ENCODE measurements around the gene PTPRN2.

The PTPRN2 gene

GRCh38 chr7:157719705-157720655, 867.6 kb downstream of the PTPRN2 start:
- DNase-seq: no peak

GRCh38 chr7:157719008-157719682, 868.5 kb downstream of the PTPRN2 start:
- DNase-seq: no peak

GRCh38 chr7:157718303-157719007, 869.2 kb downstream of the PTPRN2 start:
- DNase-seq: no peak

GRCh38 chr7:157717211-157718174, 870.1 kb downstream of the PTPRN2 start:
- no peak for DNase-seq

- no peak for DNase-seq
Observed at GRCh38 chr7:157715938-157716280, 871.7 kb downstream of the PTPRN2 start.

GRCh38 chr7:157715071-157715937, 872.3 kb downstream of the PTPRN2 start:
- no peak for DNase-seq

GRCh38 chr7:157714166-157715070, 873.2 kb downstream of the PTPRN2 start:
- no peak for DNase-seq

GRCh38 chr7:157713591-157713990, 874.0 kb downstream of the PTPRN2 start:
- no peak for DNase-seq

GRCh38 chr7:157712666-157713235, 874.9 kb downstream of the PTPRN2 start:
- no peak for DNase-seq

GRCh38 chr7:157711353-157711888, 876.2 kb downstream of the PTPRN2 start:
- no peak for DNase-seq

GRCh38 chr7:157710396-157710795, 877.2 kb downstream of the PTPRN2 start:
- no peak for DNase-seq

GRCh38 chr7:157709531-157710251, 877.9 kb downstream of the PTPRN2 start:
- no peak for DNase-seq

- no peak for DNase-seq
Observed at GRCh38 chr7:157708919-157709295, 878.7 kb downstream of the PTPRN2 start.

- no peak for DNase-seq
Observed at GRCh38 chr7:157707983-157708918, 879.4 kb downstream of the PTPRN2 start.

- no peak for DNase-seq
Observed at GRCh38 chr7:157704365-157704764, 883.3 kb downstream of the PTPRN2 start.

- no peak for DNase-seq
Observed at GRCh38 chr7:157703534-157704195, 884.0 kb downstream of the PTPRN2 start.

- DNase-seq: no peak
Observed at GRCh38 chr7:157703131-157703530, 884.5 kb downstream of the PTPRN2 start.
